HG03432 (cell line): ENCODE data around the gene PRRX2.

ENCODE experiments used
- ATAC-seq: cut with Tn5 transposase; IDR thresholded peaks from one replicate; pipeline ENCODE4 v1.9.1; 2021; ENCODE audit warnings: mild to moderate bottlenecking, moderate library complexity; ENCODE audit not compliant: unreplicated experiment

PRRX2 gene

GRCh38 chr9:129702589-129703520 lies 37.4 kb downstream of the PRRX2 start:
- ATAC-seq, result no peak

- ATAC-seq, result no peak
Observed at GRCh38 chr9:129703667-129704355, 38.4 kb downstream of the PRRX2 start.

DNA sequence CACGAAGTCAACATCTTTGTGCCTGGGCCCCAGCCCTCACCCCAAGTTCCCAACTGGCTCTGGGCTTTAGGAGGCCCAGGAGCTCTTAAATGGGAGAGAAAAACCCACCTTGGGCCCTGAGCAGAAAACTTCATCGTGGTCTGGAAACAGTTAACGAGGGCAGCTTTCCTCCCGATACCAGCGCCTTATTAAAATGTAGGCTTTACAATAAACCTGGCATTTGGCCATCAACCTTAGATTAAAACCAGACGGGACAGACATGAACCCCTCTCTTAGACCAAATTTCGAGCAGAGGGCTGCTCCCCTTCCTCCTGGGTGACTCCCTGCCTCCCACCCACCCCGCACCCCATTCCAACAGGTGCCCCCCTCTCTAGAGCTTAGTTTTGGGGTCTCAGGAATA lies 39.4 kb downstream of the PRRX2 start:
- no peak for ATAC-seq

DNA sequence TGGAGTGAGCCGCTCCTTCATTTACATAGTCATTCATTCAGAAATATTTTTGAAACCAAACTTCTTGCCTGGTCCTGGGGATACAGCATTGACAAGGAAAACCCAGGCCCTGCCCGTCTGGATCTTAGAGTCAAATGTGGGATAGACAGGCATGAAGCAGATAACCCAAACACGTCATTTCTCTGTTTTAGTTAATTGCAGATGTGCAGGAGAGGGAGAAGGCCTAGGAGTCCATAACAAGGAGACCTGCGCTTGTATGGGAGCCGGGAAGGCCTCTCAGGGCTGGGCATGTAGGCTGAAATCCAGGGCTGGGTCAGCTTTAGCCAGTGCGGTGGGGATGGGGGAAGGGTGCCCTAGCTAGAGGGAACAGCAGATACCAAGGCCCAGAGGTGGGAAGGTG lies 43.3 kb downstream of the PRRX2 start:
- ATAC-seq, result no peak

DNA sequence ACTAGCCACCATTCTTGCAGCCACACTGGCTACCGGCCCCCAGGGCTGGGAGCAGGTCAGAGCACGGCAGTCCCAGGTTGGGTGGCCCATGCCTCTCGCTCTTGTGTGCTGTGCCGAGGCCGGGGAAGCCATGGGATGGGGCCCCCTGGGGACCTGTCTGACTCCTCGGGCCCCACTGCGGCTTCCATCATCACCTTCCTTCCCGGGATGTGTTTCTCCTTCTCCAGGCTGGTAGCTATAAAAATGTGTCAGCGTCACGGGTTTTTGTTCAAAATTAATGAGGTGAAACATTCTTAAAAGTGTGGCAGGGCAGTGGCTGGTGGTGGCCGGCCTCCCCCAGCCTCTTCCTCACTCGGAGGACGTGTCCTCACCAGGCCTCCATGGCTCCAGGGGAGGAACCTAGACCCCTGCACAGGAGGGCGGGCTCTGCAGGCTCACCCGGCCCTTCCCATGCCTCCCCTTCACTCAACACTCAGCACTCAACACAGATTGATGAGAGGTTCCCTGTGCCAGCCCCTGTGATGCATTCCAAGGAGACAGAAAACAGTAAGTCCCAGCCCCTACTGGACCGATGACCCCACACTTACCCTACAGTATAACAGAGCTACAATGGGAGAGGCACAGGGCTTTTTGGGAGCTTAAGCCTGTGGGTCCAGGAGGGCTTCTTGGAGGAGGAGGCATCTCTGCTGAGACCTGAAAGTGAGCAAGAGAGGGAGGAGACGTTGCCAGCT lies 44.2 kb downstream of the PRRX2 start:
- ATAC-seq, result no peak

DNA sequence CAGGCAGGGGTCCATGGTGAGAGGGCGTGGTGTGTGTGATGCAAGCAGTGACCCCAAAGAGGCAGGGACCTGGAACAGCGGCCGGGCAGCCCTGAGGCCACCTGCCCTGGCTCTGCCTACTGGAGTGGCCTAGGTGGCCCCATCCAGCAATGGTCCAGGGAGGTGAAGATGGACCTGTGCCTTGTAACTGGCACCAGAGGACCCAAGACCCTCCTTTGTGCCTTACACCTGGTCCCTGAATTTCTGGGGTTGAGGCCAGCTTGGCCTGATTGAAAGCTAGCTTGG lies 44.7 kb downstream of the PRRX2 start:
- ATAC-seq, result no peak

GRCh38 chr9:129712634-129713401 lies 47.4 kb downstream of the PRRX2 start:
- ATAC-seq, result no peak

- no peak for ATAC-seq
Observed at GRCh38 chr9:129713402-129713679, 47.9 kb downstream of the PRRX2 start.

- ATAC-seq, result no peak
Observed at GRCh38 chr9:129714511-129715061, 49.1 kb downstream of the PRRX2 start.

- no peak for ATAC-seq
Observed at GRCh38 chr9:129716091-129716490, 50.6 kb downstream of the PRRX2 start.

DNA sequence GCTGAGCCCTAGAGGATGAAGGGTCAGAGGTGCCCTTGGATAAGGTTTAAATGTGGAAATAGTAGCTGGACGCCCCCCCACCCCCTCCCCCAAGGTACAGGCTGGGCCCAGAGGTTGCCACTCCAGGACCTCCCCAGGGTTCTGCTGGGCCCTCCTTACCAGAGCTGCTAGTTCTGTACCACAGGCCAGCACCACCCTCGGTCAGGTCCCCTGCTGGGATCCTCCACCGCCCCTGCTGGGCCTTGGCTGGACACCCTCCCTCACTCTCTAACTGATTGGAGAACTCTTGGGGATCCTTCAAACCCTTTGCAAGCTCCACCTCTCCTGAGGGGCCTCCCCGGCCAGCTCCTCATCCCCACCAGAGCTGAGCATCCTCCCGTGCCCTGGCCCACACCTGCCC lies 52.5 kb downstream of the PRRX2 start:
- ATAC-seq, result no peak

DNA sequence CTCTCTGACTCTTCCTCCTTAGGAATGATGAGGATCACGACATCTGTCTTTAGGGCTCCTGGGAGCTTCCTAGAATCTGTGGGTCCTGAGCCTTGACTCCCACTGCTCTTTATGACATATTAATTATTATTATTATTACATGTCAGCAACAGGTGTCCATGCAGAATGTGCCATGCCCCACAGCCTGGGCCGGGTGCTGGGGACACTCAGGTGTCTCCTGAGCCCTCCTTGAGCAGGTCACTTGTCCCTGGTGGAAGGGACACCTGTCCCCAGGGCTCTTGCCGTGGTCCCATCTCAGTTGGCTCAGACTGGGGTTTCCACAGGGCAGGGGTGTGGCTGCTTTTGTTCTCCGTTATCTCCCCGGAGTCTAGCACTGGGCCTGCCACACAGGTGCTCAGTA lies 53.2 kb downstream of the PRRX2 start:
- no peak for ATAC-seq

DNA sequence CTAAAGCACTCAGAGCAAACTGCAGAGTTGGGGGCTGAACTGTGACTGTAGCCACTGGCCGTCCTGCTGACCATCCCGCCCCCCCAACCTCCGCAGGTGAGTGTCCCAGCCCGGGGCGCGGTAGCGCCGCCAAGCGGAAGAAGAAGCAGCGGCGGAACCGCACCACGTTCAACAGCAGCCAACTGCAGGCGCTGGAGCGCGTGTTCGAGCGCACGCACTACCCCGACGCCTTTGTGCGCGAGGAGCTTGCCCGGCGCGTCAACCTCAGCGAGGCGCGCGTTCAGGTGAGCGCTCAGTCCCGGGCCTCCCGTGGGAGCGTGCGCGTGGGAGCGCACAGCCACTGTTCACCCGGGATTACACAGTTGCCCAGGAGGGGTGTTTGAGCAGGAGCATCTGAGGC lies 53.7 kb downstream of the PRRX2 start:
- no peak for ATAC-seq

GRCh38 chr9:129720181-129720864 lies 54.9 kb downstream of the PRRX2 start:
- ATAC-seq, result no peak

DNA sequence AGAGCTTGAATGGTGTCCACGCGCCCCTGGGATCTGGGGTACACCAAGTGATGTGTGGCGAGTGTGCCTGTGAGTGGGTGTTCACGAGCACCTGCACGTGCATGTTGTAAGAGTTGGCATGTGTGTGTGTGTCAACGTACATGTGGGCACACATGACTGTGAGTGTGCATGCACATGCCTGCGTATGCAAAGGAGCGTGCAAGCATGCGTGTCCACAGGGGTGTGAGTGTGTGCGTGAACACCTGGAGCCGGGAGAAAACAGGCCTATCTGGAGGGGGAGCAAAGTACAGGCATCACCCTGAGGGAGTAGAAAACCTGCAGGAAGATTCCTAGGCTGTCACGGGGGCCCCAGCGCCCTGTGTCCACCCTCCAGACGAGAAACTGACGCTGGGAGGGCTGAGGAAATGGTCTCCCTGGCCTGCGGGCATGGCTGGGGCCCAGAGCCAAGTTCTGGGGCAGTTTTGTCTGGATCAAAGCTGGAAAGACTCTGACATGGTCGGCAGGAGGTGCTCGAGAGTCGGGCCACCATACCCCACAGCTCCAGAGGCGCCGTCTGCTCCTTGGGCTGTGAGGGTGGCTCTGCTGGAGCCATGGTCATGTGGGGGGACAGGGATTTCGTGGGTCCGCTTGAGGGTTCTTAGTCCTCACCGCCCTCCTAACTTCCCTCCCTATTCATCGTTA lies 55.6 kb downstream of the PRRX2 start:
- ATAC-seq, result no peak

DNA sequence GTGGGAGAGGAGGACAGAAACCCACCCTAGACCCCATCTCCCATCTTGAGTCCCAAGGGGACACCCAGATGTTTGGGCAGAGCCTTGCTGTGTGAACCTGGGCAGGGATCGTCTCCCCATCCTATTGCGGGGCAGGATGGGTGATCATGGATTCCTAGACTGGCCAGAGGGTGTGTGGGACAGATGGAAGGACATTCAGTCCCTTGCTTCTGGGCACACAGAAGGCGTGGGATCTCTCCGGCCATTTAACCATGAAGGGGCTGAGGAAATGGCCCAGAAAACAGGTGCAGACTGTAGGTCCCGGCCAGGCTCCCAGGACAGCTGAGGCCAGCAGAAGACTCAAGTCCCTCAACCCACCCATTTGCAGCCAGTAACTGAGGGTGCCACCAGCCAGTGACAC lies 57.5 kb downstream of the PRRX2 start:
- ATAC-seq, result no peak

- ATAC-seq, result no peak
Observed at GRCh38 chr9:129724456-129725190, 59.2 kb downstream of the PRRX2 start.

- no peak for ATAC-seq
Observed at GRCh38 chr9:129725795-129726251, 60.4 kb downstream of the PRRX2 start.
